ENCODE measurements around the gene ATP10B. TPM values are rescaled to one million over a fixed set of nuclear protein-coding genes. Genes with fewer than 3 reads are reported as not detected.
"Not testable (repeated sequence)": the region's sequence is repeated elsewhere in the genome, so short reads cannot be mapped to it uniquely, and the experiment has no call there.

Gene ATP10B
- total RNA-seq, 2 donors from 2014 or later = not detected

DNA sequence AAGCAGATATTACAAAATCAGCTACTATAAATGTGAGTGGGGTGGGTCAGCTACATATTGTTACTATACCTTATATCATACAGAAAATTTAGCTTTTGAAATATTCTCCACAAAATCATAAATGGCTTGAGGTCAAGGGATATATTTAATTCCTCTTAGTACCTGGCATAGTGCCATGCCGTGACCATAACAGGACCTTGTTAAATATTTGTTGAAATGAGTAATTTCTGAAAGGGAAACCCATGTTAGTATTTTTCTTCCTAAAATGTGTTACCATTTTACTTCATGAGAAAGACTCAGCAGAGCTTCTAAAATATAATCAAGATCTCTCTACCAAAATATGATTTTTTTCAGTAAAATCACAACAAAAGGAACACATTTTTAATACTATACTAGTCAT lies 14.8 kb downstream of the ATP10B start:
- H3K9me3 Mint-ChIP-seq = peaks cover 12 to 15% of the 10 kb centered on the region in 2 donors
- no peak for DNase-seq (ENCODE audit: low spot score in 2 of 2)
- no peak for ATAC-seq

DNA sequence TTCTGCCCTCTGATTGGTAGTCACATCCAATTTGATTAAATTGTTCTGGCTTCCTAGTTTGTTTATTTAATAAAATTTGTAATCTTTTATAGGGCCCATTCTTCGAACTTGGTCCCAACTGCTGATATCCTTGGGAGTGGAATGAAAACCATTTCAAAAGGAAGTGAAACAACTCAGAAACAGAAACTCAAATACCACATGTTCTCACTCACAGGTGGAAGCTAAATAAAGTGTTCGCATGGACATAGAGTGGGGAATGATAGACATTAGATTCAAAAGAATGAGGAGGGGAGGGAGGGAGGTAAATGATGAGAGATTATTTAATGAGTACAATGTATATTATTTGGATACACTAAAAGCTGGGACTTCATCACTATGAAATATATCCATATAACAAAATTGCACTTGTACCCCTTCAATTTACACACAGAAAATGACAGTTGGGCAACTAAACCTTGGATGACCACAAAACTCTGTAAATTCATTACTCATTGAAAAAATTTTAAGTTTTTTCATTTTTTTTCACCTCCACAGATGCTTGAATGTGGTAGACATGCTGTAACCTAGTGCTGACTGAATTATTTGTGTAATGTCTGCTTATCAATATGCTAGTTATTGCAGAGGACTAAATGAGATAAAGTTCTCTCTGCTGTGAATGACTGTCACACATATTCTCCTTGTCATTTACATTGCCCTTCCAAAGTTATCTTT lies 16.0 kb downstream of the ATP10B start:
- peaks cover 0 to 10% of the 10 kb centered on the region in 2 donors for H3K36me3 Mint-ChIP-seq
- DNase-seq (ENCODE audit: low spot score in 2 of 2) = no peak
- peaks cover 12 to 20% of the 10 kb centered on the region in 2 donors for H3K9me3 Mint-ChIP-seq
- H3K27ac Mint-ChIP-seq = no peak overlapping the region
- ATAC-seq = no peak

More for the DNA sequence above, 14.8 kb downstream of the ATP10B start:
- Mint-ChIP-seq H3K27ac (no peak overlapping the region), H3K36me3 (peaks cover 0 to 10% of the 10 kb centered on the region in 2 donors)

- no peak overlapping the region for H3K27ac Mint-ChIP-seq
- DNase-seq (ENCODE audit: low spot score in 2 of 2) = no peak
- peaks cover 0 to 10% of the 10 kb centered on the region in 2 donors for H3K36me3 Mint-ChIP-seq
- no peak for ATAC-seq
- H3K9me3 Mint-ChIP-seq = peaks cover 12 to 23% of the 10 kb centered on the region in 2 donors
Observed at GRCh38 chr5:160835376-160835775, 16.6 kb downstream of the ATP10B start.

DNA sequence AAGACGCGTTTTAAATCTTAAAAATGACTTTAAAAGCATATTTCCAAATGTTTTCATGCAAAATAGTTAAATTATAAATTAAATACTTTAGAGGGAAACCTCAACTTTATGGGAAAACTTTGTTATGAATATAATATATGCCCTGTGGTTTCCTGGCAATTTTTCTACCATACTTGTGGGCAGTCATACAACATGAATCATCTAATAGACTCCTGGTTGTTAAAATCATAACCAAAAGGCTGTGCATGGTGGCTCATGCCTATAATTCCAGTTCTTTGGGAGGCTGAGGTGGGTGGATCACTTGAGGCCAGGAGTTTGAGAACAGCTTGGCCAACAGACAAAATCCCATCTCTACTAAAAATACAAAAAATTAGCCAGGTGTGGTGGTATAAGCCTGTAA lies 18.2 kb downstream of the ATP10B start:
- Mint-ChIP-seq H3K36me3 (peaks cover 0 to 10% of the 10 kb centered on the region in 2 donors), H3K9me3 (peaks cover 12 to 20% of the 10 kb centered on the region in 2 donors), H3K27ac (no peak overlapping the region)
- DNase-seq (ENCODE audit: low spot score in 2 of 2) = no peak
- ATAC-seq = no peak

- Mint-ChIP-seq H3K9me3 (peaks cover 17 to 20% of the 10 kb centered on the region in 2 donors), H3K36me3 (peaks cover 0 to 10% of the 10 kb centered on the region in 2 donors), H3K27ac (no peak overlapping the region)
- ATAC-seq (no peak), DNase-seq (ENCODE audit: low spot score in 2 of 2) (no peak)
Observed at GRCh38 chr5:160831801-160832200, 20.2 kb downstream of the ATP10B start.

DNA sequence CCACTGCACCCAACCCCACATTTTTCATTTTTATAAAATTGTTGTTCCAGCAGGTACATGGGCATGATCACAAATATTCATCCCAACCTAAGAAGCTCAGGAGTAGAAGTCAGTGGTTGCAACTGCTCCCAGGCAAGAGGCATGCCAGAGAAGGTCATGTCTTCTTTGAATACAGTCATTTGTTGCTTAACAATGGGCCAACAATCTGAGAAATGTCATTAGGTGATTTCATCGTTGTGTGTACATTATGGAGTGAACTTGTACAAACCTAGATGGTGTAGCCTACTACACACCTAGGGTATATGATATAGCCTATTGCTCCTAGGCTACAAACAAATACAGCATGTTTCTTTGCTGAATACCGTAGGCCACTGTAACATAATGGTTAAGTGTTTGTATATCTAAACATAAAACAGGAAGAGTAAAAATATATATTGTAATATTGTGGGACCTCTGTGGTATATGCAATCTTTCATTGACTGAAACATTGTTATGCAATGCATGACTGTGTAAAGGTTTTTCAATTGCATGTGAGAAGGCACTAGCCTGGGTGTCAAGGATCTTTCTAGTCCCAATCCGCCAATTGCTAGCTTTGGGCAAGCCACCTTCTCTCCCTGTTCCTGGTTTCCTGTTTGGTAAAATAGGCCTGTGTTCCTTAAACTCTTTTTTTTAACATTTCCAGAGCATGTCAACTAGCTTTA lies 27.6 kb downstream of the ATP10B start:
- Mint-ChIP-seq H3K27ac (no peak overlapping the region), H3K36me3 (peaks cover 0 to 12% of the 10 kb centered on the region in 2 donors), H3K9me3 (peaks cover 25 to 32% of the 10 kb centered on the region in 2 donors)
- ATAC-seq (no peak), DNase-seq (ENCODE audit: low spot score in 2 of 2) (no peak)

GRCh38 chr5:160812996-160813395 lies 39.0 kb downstream of the ATP10B start:
- H3K36me3 Mint-ChIP-seq = peaks cover 7 to 30% of the 10 kb centered on the region in 2 donors
- peaks cover 21 to 35% of the 10 kb centered on the region in 2 donors for H3K9me3 Mint-ChIP-seq
- DNase-seq (ENCODE audit: low spot score in 2 of 2); ATAC-seq; H3K27ac Mint-ChIP-seq: not testable (repeated sequence)

GRCh38 chr5:160805376-160805775 lies 46.6 kb downstream of the ATP10B start:
- DNase-seq (ENCODE audit: low spot score in 2 of 2) = no peak
- H3K9me3 Mint-ChIP-seq = no peaks in the 10 kb centered on the region
- no peak for ATAC-seq
- no peaks in the 10 kb centered on the region for H3K36me3 Mint-ChIP-seq
- no peak overlapping the region for H3K27ac Mint-ChIP-seq

DNA sequence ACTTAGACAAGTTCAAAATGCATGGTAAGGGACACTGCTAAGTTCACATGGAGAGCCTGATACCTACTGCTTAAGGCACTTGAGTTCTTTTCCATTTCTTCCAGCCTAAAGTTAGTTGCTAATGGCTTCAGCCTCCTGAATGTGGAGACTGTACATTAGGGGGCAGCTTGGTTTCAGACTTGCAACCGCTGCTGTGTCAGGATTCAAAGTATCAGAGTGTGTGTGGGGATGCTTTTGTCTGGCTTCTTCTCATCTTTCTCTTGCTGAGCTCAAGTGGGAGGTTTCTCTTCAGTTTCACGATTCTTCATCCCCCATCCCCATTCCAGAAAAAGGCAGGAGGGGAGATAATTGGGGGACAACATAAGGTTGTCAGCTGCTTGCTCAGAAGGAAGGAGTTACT lies 49.4 kb downstream of the ATP10B start:
- Mint-ChIP-seq H3K36me3 (no peaks in the 10 kb centered on the region), H3K27ac (no peak overlapping the region), H3K9me3 (peaks cover 0 to 5% of the 10 kb centered on the region in 2 donors)
- ATAC-seq (no peak), DNase-seq (ENCODE audit: low spot score in 2 of 2) (no peak)

DNA sequence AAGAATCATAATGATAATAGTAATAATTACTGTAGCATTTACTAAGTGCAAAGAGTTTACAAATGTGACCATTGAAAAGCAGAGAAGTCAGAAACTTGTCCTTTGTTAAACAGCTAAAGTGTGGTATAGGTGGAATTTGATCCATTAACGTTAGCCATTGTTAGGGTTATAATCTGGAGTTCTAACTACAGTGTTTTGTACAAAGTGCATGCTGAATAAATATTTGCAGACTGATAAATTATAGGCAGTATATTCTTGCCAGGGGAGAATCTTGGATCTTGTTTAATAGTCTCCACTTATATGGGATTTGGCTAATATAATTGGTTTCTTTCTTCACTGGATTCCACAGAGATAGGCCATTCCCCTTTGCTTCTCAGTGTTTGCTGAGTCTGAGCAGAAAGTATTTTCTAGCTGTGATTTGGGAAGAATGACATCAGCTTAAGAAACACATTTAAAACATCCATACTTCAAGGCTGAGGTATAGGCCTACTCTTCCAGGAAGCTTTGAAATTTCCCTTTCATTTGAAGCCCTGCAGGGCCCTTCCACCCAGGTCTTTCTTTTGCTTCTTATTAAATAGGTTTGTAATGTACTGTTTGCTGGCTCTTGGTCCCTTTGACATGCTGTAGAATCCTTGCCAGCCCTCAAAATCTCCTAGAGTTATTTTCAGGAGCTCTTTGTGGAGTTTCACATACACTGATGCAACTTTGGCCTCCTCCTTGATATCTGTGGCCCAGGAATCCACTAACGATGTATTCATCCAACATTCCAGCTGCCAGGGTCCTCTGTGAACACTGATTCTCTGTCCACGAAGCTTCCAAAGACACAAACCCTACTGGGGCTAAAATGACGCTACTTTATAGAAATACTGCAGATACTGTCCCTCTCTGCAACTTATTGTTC lies 51.4 kb downstream of the ATP10B start:
- no peaks in the 10 kb centered on the region for H3K36me3 Mint-ChIP-seq
- DNase-seq (ENCODE audit: low spot score in 2 of 2) = no peak
- H3K27ac Mint-ChIP-seq = no peak overlapping the region
- peaks cover 0 to 5% of the 10 kb centered on the region in 2 donors for H3K9me3 Mint-ChIP-seq
- no peak for ATAC-seq

DNA sequence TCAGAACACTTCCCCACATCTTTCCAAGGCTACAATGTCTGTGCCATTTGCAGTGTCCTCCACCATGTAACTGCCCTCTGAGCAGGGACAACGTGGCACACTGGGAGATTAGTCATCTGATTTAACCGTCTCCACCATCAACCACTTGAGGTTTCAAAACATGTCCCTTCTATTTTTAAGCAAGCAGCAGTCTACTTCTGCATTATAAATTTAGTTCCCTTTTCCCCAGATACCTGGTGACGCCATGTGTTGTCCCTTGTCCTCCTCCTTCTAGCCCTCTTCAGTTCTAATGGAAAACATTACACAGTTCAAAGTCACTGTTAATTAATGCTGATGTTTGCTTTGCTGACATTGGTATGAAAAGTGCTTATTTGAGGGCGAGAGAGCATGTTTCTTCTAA lies 52.8 kb downstream of the ATP10B start:
- no peak for ATAC-seq
- no peaks in the 10 kb centered on the region for H3K36me3 Mint-ChIP-seq
- peaks cover 0 to 5% of the 10 kb centered on the region in 2 donors for H3K9me3 Mint-ChIP-seq
- DNase-seq (ENCODE audit: low spot score in 2 of 2) = no peak
- no peak overlapping the region for H3K27ac Mint-ChIP-seq

DNA sequence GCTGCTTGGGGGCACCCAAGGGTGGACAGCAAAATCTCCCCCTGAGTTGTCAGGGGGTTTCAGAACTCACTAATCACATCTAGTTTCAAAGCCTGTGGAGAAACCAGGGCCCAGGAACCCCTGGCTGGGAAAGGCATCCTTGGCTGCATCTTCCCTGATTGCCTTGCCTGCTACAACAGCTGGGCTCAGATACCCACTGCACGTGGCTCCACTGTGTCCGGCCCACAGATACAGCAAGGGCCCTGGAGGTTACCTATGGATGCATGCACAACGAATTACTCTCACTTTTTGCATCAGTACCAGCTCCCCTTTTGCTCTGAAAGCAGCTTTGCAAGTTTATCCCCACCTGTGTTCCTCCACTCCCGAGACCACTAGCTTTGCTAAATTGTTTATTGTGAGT lies 55.0 kb downstream of the ATP10B start:
- no peak for ATAC-seq
- Mint-ChIP-seq H3K9me3 (peaks cover 0 to 5% of the 10 kb centered on the region in 2 donors), H3K27ac (no peak overlapping the region), H3K36me3 (no peaks in the 10 kb centered on the region)
- no peak for DNase-seq (ENCODE audit: low spot score in 2 of 2)

GRCh38 chr5:160793530-160793899 lies 58.5 kb downstream of the ATP10B start:
- Mint-ChIP-seq H3K9me3 (peaks cover 0 to 5% of the 10 kb centered on the region in 2 donors), H3K27ac (no peak overlapping the region), H3K36me3 (no peaks in the 10 kb centered on the region)
- ATAC-seq (no peak), DNase-seq (ENCODE audit: low spot score in 2 of 2) (no peak)

DNA sequence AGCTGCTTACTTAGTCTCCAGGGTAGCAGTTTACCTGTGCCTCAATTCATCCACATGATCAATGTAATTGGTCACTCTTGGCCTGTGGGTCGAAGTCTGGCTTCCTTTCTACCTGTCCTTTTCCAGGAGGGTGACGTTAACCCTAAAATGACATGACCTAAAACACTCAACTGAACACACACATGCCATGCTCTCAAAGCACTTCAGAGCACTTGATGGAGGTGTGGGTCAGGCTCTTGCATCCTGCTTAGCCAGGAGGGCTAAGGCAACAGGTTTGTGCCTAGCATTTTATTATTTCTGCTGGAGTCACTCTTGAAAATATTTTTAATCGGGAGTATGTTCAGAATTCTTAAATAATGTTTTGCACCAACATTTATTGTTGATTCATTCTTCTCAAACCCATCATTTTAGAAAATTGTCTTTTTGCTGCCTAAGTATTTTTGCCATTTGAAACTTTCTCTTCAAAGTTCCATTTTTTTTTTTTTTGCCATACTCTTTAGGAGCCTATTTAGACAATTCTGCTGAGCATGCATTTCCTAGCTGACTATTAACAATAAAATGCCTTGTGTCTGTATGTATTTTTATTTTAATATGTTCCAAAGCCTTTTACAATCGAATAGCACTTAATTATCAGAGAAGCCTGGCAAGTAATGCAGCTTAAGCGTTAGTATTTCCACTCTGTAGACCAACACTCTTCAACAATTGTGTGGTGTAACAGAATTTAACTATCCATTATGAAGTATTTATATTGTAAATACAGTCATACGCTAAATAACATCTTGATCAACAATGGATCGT lies 59.1 kb downstream of the ATP10B start:
- no peak for DNase-seq (ENCODE audit: low spot score in 2 of 2)
- ATAC-seq = no peak
- Mint-ChIP-seq H3K36me3 (no peaks in the 10 kb centered on the region), H3K9me3 (peaks cover 0 to 5% of the 10 kb centered on the region in 2 donors), H3K27ac (no peak overlapping the region)

GRCh38 chr5:160792281-160792680 lies 59.7 kb downstream of the ATP10B start:
- Mint-ChIP-seq H3K9me3 (peaks cover 0 to 5% of the 10 kb centered on the region in 2 donors), H3K27ac (no peak overlapping the region), H3K36me3 (no peaks in the 10 kb centered on the region)
- DNase-seq (ENCODE audit: low spot score in 2 of 2) (no peak), ATAC-seq (peak in 1 of 2 donors; percentile 26)

- DNase-seq (ENCODE audit: low spot score in 2 of 2) (no peak), ATAC-seq (no peak)
- no peak overlapping the region for H3K27ac Mint-ChIP-seq
- H3K9me3 Mint-ChIP-seq = peaks cover 0 to 5% of the 10 kb centered on the region in 2 donors
- no peaks in the 10 kb centered on the region for H3K36me3 Mint-ChIP-seq
Observed at GRCh38 chr5:160789219-160789859, 62.7 kb downstream of the ATP10B start.
